Stimulated activated CD4-positive, alpha-beta T cell treated with anti-CD3 and anti-CD28 coated beads, TNF-alpha, amount 100 ng/mL, for 4 hours (primary cell): Measurements from ENCODE around the gene EGFL6.

Experiments used
- DNase-seq, 3 experiments: peaks; one replicate each; pipeline ENCODE4 v3.0.0-alpha.2; 2020; ENCODE audit warnings: low read depth in 3 of 3

EGFL6 gene, protein sequence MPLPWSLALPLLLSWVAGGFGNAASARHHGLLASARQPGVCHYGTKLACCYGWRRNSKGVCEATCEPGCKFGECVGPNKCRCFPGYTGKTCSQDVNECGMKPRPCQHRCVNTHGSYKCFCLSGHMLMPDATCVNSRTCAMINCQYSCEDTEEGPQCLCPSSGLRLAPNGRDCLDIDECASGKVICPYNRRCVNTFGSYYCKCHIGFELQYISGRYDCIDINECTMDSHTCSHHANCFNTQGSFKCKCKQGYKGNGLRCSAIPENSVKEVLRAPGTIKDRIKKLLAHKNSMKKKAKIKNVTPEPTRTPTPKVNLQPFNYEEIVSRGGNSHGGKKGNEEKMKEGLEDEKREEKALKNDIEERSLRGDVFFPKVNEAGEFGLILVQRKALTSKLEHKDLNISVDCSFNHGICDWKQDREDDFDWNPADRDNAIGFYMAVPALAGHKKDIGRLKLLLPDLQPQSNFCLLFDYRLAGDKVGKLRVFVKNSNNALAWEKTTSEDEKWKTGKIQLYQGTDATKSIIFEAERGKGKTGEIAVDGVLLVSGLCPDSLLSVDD

DNA sequence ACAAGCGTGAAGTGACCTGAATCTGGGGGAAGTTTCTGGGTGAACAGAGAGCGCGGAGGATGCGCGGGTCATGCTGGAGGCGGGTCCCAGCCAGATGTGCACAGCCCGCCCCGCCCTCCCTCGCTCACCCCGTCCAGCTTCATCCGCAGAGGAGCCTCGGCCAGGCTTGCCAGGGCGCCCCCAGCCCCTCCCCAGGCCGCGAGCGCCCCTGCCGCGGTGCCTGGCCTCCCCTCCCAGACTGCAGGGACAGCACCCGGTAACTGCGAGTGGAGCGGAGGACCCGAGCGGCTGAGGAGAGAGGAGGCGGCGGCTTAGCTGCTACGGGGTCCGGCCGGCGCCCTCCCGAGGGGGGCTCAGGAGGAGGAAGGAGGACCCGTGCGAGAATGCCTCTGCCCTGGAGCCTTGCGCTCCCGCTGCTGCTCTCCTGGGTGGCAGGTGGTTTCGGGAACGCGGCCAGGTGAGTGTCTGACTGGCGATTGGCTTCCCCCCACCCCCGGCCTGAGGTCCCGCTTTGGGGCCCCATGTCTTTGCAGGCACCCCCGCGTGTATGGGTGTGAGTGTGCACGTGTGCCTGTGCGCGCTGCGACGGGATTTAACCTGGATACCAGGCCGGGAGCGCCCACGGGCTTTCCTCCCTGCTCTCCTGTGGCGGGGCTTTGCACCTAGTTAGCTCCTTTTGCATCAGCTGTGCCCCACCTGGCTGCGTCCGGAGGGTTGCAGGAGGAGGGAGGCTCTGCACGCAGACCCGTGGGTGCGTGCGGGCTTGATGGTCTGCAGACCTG, at the start of gene EGFL6:
Gene EGFL6, plus strand, starts transcription at position 123 of the 782 bp plus-strand sequence. Its CDS starts 261 bp downstream, at position 384.
- DNase-seq, result no peak

DNA sequence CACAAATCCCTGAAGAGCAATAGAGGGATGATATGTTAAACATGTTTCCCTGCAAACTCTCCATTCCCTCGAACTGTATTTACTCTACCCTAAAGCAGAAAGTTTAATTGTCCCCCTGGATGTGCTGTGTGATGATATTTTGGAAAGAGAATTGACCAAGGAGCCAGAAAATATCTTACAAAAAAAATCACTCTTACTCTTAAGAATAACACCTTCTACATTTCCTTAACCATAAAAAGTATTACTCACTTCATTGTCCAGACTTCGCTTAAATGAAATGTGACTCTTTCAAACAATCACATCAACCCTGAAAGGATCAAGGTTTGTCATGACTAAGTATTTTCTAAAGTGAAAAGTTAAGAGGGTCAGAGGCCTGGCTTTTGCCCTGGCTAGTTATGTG, 49.0 kb upstream of the EGFL6 start:
- DNase-seq, result no peak

DNA sequence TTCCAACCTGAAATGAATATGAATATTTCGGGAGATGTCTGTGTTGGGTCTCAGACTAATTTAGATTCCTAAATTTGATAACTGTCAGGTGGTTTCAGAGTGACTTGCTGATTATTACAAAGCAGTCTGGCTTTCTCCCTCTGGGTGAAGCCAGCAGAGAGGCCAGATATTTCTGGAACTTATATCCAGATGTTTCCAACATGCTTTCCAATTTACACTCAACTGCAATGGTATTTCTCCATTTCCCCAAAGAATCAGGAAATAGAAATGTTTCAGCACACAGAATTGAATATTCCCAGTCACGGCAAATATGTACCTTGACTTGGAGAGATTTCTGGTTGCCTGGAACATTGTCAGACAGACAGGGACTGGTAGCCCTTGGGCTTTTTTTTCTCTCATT, 48.5 kb upstream of the EGFL6 start:
- no peak for DNase-seq

DNA sequence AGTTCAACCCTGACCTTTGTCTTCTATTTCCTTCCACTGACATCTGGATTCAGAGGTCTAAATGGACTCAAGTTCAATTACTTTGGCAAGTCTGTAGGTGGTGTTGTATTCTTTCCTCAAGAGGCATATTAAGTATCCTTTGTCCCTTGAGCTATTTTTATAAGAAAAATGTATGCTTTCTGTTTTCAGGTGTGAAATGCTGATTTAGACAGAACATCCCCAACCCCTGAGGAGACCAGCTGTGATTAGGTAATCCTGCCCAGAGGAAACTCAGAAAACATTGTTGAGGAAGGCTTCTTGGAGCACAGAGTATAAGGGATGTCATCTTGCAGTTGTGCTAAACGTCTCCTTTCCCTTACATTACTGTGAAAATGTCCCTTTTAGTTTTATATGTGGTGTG, 46.6 kb upstream of the EGFL6 start:
- no peak for DNase-seq

DNA sequence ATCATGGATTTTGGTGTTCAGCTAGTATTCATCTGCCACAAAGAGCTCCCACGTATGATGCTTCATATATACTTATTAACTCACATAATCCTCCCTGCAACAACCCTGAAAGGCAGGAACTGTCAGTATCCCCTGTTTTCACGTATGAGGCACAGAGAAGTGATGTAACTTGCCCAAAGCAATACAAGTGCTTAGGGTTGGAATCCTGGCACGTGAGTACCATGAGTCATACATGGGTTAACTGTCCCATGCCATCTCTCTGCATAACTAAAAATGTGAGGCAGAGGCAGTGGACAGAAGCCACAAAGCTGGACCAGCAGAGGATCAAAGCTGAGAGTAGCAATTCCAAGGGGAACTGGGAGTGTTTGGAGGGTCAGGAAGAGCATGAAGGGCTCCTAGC, 35.7 kb upstream of the EGFL6 start:
- no peak for DNase-seq

DNA sequence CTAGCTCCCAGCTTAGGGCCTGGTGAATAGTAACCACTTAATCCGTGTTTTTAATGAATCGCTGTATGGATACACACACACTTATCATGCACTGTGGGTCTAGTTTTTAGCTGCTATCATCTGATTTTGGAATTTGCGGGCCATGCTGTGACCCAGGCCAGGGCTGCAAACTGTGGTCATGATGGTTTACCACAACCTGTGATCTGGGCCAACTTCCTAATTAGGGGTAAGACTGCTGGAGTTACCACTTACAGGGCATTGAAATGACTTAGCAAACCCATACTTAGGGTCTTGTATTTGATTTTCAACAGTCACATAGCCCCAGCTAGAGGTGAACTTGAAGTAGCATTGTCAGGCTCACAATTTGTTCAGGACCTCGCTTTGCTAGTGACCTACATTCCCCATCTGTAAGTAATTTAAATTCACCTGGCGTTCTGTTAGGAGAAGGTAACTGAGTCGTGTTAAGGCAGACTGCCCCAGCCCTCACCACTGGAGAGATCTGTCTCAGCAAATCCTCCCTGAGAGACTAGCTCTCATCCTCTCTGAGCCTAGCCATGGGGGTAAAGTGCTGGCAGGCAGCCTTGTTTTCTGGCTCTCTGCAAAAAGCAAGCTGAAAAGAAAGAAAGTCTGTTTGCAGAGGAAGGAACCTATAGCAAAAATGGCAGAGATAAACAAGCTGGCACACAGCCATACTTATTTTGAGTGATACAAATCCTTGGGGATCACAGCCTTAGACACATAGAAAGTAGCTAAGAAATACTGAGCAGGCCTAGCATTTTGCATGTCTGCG, 33.8 kb upstream of the EGFL6 start:
- DNase-seq, result no peak

DNA sequence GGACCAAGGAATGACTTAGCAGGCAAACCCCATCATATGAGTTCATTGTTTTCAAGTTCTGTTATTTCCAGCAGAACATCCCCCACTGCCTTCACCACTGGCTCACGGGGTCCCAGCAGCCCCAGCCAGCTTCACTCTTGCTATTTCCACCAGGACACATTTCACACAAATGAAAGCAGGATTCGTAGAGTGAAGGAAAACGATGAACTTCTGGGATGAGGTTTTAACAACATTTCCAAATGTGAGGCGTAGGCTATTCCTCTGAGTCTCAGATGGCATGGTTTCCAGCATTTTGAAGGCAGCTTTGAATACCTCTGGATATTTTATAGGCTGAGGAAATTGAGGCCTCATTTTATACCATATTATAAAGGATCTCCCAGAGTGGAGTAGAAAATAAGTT, 32.9 kb upstream of the EGFL6 start:
- DNase-seq, result no peak

DNA sequence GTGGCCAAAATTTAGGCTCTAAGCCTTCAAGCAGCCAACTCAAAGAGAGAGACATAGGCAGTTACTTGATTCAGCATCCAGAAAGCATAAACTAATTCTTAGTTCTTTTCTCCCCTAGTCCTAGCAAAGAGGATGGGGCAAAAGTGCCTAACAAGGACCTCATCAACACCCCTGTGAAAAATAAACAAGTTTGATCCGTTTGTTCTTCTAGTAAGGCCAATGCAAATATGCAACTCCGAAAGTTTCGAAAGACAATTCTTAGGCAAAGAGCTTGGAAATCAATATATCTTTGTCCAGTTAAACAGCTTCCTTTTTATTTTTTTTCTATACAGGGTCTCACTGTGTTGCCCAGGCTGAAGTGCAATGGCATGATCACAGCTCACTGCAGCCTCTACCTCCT, 31.0 kb upstream of the EGFL6 start:
- DNase-seq, result no peak

DNA sequence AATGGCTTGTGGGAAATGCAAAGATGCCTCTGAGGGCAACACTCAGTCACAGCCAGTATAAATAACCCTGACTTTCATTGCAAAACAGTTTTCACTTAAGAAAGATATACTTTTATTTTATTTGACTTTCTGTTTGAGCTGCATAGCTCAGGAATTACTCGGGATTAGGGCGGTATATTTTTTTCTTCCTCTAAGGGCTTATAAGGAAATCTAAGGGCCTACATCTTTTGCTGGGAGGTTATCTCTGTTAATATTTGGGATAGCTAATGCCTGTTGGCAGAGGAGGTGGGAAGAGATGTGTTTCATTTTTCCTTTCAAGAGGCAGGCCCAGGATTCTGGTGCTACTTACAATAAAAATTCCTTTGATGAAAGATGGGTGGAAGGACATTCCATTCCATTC, 28.8 kb upstream of the EGFL6 start:
- DNase-seq, result no peak

DNA sequence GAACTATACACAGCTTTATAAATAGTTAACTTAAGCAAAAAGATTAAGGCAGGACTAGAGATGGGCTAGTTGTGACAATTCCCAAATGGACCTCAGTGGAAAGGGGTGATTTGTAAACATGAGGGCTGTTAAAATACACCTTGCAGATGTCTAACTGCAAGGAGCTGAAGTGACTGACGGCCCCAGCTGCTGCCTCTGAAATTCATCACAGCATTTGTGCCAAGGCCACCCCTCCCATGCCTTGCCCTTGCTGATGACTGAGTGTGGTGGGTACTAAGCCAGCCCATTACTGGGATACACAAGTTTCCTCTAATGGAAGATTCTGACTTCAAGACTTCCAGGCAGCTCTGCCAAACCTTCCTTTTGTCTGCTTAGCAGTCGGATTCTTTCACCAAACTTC, 23.7 kb upstream of the EGFL6 start:
- DNase-seq, result no peak

DNA sequence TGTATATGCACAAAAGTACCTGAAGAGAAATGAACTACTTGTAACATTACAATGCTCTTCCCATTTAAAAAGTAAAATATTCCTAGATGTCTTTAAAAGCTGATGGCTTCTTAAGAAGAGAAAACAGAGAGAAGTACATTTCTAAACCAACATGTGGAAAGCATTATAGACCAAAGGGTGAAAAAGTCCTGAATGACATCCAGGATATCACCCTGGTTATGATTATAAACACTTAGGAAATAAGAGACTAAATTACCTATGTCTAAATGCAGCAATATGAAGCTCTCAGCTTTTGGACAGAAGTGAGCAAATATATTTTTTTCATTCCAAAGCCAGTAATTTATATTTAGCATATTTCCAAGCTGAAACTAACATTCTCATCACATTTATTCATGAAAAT, 21.7 kb upstream of the EGFL6 start:
- DNase-seq, result no peak

DNA sequence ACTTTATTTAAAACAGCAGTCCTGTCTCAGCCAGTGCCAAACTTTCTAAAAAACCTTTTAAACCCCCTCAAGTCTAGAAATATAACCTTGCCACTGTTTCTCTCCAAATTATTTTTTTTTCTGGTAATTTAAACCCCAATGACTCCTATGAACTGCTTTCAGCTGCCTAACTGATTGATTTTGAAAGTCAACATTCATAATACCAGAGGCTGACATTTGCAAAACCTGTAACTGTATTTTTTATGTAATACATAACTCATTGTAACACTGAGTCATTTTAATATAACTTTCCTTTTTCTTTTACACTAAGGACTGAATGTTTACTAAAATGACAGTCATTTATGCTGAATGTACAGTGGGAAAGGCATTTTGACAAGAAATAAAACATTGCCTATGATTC, 19.1 kb upstream of the EGFL6 start:
- DNase-seq, result no peak

DNA sequence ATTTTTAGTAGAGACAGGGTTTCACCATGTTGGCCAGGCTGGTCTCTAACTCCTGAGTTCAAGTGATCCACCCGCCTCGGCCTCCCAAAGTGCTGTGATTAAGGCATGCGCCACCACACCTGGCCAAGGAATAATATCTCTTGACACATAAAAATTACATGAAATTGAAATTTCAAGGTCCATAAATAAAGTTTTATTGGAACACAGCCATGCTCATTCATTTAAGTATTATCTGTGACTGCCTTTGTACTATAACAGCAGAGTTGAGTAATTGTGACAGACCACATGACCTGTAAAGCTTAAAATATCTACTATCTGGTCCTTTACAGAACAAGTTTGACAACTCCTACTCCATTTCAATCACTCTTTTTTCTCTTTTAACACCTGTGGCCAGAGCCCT, 17.8 kb upstream of the EGFL6 start:
- DNase-seq, result no peak

DNA sequence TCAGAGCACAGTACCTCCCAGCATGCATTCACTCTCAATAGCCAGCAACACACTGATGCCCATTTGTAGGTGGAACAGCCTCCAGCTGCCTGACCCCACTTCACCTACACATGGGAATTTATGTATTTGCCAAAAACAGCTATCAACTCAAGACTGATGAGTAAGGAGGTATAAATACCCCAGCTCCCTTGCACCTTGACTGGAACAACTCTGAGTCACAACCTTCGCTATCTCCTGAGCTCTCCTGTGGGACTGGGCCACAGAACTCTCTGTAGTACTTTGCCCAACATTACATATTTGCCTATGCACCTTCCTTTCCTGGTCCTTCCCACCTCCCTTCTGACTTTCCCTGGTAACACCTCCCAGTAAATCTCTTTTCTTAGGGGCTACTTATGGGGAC, 16.5 kb upstream of the EGFL6 start:
- DNase-seq, result no peak

DNA sequence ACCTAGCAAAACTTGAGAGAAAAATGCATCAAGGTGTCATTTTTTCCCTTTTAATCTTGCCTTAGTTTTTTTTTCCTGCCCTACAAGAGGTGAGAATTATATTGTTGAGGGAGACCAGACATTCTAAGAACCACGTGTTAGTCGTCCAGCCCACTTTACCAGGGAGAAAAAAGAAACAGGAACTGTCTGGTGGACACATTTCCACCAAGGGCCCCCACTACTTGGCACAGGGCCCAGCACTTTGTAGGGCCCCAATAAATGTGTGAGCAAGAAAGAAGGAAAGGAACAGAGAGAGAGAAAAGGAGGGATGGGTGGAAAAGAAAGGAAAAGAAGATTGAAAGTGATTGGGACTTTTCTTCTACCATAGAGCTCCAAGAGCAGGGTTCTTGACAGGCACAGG, 3.9 kb upstream of the EGFL6 start:
- DNase-seq, result no peak

DNA sequence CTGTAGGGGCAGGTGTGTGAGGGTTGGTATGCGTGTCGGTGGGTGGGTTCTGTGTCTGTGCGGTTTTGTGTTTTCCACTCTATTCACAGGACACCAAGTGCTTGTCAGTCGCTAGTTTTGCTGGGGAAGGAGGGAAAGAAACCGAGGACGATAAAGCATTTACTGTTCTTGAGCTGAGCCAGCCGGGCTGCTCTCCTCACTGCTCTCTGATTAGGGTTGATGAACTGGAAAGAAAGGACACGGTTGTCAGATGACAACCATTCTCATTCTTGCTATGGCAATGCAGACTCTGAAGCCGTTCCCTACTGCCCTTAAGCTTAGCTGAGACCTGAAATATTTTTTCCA, 832 bp downstream of the EGFL6 start:
- no peak for DNase-seq

DNA sequence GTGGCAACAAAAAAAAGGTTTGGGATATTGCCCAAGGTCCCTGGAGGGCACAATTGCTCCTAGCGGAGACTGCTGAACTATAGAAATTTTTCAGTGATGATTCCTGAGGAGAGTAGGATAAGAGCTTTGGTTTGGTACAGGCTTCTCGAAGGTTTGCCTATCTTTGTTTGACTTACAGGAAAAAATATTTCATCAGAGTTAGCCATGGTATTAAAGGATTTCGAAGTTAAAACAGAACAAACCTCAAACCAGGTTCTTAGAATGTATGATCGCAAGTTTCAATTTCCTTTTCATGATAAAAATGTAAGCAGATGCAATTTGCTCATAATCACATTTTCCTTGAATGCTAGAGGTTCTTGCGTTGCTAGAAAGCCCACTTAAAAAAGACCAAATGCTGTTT, 1.7 kb downstream of the EGFL6 start:
- DNase-seq, result no peak

DNA sequence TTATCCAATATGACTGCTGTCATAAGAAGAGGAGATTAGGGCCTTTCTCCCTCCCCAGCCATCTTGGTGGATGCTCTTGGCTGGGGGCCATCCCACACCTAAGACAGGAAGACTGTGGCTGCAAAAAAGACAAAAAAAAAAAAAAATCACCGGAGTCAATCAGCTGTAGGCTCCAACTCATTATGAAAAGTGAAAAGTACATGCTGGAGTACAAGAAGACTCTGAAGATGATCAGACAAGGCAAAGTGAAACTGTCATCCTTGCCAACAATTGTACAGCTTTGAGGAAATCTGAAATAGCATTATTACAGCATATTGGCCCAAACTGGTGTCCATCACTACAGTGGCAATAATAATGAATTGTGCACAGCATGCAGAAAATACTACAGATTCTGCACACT, 5.2 kb downstream of the EGFL6 start:
- DNase-seq, result no peak

DNA sequence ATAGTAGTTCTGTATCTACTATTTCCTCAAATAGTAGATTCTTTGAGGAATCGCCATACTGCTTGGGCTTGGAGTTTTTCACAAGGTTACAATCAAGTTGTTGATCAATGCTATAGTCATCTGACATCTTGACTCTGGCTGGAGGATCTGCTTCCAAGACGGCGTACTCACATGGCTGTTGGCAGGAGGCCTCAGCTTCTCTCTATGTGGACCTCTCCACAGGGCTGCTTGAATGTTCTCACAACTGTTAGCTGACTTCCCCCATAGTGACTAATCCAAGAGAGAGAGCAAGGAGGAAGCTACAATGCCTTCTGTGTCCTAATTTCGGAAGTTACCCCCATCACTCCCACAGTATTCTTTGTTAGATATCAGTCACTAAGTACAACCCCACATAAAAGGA, 10.3 kb downstream of the EGFL6 start:
- DNase-seq, result no peak

DNA sequence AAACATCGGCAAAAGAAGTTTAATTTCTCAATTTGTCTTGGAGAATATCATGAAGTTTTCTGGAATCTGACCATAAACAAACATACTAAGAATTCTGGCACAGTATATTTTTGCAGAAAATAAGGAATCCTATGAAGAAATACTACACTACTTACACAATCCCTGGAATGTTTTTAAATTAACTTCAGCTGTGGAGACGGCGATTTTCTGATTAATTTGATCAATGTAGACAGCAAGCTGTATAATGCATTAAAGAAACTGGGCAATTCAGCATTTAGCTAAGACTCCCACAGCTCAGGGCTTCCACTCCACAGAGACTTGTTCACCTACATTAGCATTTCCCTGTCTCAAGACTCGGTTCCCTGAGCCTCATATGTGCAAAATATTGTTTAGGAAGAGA, 12.2 kb downstream of the EGFL6 start:
- no peak for DNase-seq

DNA sequence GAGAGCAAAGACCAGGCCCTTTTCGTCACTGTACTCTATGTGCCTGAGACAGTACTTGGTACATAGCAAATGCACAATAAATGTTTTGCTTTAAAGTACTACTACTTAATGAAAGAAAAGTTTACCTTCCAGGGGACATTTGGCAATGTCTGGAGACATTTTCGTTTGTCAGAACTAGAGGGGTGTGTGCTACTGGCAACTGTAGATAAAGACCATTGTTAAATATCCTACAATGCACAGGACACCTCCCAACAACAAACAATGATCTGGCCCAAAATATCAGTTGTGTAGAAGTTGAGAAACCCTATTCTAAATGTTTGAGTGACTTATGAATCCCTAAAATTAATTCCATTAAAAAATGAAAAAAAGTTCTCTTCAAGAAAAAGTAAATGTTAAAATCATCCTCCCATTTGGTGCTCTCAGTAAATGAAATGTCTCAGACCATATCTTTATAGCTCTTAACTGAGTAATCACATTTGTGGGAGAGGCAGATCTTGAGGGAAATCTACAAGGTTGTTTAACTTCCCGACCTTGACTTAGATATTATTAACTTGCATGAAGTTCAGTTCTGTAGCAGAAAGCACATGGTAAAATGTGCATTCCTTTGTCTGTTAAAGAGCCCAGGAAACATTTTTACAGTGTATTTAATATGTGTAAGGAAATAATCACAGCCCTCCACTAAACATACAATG, 18.5 kb downstream of the EGFL6 start:
- no peak for DNase-seq

DNA sequence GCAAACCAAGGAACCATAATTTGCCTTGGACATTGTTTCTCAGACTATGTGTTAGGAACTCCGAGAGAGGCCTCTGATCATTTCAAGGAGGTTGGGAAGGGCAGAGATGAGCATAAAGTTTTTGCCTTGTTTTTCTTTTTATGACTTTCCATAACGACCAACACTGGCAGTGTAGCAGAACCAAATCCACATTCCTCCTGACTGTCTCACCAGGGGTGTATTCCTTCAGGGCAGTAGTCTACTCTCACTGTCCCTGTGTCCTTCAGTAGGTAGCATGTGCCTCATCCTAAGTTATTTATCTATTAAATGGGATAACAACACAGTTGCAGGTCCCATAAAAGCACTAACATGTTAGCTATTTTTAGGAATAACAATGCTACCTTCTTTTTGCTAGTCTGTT, 20.8 kb downstream of the EGFL6 start:
- no peak for DNase-seq
